GM19351 (cell line): ENCODE measurements around the gene COPS8.

Source experiments
- ATAC-seq: cut with Tn5 transposase; IDR thresholded peaks from one replicate; pipeline ENCODE4 v1.9.1; 2021; ENCODE audit warnings: mild to moderate bottlenecking, moderate library complexity; ENCODE audit not compliant: unreplicated experiment

COPS8 gene

DNA sequence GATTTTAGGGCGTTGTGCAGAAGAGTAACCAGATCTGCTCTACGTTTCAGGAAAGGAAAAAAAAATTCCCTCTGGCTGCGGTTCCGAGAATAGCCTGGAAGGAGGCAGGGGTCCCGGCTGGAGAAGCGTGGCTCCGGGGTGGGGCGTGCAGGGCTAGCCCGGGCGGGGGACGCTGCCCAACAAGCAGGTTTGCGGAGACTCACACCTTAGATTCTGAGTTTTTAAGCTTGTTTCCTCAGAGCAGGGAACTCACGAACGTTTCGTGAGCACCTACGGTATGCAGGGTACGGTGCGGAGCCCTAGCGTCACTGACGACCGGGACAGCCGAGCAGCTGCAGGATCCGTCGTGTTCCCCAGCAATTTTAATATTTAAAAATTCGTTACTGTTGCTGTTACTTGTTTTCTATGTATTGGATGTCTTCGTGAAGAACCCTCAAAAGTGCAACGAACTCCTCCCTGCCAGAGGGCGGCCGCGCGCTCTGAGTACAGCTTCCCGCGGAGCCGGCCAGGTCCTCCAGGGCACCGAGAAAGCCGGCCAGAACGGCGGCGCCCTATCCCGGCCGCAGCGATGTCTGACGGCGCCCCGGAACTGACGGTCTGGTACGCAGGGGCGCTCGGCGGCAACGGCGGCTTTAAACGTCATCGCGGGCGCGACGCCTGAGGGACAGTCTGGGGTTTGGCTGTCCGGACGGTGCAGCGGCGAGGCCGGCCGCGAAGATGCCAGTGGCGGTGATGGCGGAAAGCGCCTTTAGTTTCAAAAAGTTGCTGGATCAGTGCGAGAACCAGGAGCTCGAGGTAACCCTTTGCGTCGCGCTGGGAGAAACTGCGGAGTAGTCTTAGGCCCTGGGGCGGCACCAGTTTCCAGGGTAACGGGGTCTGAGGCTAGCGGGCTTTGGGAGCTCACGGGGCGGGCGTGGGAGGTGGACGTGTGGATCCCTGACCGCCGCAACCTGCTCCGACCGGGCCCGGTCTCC, at the start of gene COPS8:
TSS of gene COPS8 (plus strand) at position 642 of the 974 bp plus-strand sequence. CDS start at position 718, 76 bp downstream.
- peak; percentile 97 for ATAC-seq

DNA sequence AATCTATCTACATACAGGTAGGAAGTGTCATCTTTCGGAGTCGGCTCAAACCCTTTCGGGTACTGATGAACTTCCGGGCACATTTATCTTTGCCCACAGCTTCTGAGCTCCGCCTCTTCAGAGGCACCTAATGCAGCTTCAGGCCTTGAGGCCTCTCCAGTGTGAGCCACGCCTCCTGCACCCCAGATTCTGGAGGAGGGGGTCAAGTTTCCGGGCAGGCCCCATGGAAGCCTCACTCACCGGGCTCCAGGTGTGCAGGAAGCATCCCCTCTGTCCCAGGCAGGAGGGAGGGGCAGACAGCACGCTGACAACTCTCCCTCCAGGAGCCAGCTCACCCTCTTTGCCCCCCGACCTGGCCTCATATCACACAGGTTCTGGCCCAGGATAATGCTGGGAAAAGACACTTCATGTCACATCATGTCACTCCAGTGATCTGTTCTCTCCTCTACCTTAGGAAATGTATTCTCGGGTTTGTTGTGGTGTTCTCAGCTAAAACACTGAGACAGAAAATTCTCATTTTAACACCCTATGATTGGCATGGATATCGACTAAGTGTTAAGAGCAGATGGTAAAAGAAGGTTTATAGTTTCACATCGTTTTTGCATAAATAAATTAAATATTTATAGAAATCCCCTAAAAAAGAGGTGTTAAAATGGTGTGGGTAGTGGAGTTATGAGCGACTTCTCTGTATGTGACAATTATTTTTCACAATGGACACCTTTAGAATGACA, 46.2 kb upstream of the COPS8 start:
- no peak for ATAC-seq

DNA sequence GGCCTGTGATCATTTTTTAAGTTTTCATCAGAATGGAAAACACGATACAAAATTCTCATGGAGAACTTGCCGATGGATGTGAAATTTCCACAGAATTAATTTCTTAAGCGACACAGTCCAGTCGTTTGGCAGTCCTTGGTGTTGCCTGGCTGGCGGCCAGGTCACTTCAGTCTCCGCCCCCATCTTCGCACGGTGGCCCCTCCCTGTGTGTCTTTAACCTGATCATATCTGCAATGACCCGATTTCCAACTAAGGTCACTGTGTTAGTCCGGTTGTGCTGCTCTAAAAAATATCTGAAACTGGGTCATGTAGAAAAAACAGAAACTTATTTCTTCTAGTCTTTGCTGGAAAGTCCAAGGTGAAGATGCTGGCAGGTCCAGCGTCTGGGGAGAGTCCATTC, 44.5 kb upstream of the COPS8 start:
- no peak for ATAC-seq

DNA sequence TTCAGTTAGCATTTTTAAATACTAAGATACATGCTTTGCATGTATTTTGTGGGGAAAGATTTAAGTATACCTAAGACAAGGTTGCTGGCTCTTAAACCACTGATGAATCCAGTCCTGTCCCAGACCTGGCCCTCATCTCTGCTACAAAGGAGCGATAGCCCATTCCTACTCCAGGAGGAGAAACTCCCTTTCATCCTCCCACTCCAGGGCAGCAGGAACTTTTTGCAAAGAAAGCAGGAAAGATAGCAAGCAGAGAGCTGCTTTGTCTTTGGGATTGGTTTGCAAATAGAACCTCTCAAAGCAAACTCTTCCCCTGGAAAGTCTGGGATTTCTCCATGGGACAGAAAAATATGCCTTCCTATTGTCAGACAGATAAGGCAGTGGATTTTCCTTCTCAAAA, 43.6 kb upstream of the COPS8 start:
- no peak for ATAC-seq

DNA sequence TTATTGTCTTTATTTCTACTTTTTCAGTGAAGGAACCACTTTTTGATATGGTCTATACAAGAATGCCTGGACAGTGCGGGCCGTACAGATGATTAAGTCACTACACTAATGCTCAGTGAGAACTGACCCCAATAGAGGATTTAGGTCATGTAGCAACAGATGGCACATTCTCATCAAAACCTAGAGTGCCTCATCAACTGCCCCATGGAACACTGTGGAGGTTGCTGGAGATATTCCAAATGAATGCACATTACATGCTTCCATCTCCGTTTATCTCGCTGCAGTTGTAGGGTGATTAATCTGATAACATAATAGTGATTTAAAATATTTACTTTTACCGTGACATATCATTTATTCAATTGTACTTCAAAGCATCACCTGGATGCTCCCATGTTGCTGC, 41.8 kb upstream of the COPS8 start:
- no peak for ATAC-seq

DNA sequence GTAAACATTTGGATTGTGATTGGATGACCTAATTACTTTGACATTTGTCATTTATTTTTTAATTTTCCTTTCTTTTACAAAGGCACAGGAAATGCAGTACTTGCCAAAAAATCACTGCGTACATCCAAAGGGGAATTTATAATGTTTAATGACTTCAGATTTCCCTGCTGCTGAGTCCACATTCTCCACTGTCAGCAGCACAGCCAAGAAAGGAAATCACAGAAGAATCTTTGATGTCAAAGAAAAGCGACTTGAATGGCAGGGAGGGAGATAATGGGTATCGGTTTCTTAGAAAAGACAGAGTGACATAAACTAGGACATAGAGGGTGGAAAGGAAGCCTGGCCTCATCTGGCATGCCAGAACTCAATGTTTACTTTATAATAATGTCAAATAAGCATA, 41.4 kb upstream of the COPS8 start:
- no peak for ATAC-seq

DNA sequence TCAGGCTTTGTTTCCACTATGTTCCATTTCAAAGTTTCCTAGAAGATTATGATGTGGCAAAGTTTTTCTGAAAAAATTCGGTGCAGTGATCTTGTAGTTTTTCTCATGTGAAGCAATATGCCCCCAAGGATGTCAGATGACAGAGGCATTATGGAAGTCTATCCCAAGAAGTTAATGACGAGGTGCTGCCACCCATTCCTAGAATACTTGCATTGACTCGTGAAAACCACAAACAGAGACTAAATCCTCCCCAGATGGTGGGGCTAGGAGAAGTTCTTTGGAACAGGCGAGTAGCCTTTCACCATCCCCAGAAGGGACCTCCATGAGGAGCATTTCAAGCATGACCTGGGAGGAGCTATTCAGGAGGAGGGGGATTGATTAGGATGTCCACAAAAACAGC, 40.2 kb upstream of the COPS8 start:
- ATAC-seq = no peak

DNA sequence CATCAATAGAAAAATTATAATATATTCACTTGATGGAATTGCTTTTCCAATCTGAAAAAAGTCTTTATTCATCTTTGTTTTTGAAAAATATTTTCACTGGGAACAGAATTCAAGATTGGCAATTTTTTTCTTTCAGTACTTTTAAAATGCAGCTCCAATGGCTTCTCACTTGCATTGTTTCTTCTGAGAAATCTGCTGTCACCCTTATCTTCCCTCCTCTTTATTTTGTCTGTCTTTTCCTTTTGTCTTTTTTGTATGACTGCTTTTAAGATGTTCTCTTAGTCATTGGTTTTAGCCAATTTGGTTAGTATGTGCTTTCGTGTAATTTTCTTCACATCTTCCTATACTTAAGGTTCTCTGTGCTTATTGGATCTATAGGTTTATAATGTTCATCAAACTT, 37.1 kb upstream of the COPS8 start:
- no peak for ATAC-seq

DNA sequence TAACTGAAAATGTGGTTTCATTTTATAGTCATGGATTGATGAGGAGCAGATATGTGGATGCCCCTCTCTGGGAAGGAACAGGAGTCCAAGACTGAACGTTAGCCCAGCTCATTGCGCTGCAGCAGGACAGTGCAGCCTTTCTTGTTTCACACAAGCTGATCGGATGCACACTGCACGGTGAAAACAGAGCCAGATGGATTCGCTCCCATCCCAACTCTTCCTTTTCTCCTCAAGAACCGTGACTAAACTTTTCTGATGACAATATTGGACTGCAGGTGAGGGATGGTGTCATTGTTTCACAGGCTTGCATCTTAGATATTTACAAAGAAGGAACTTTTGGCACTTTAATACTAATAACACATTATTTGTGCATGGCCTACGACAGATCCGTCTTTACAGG, 33.8 kb upstream of the COPS8 start:
- ATAC-seq = no peak

DNA sequence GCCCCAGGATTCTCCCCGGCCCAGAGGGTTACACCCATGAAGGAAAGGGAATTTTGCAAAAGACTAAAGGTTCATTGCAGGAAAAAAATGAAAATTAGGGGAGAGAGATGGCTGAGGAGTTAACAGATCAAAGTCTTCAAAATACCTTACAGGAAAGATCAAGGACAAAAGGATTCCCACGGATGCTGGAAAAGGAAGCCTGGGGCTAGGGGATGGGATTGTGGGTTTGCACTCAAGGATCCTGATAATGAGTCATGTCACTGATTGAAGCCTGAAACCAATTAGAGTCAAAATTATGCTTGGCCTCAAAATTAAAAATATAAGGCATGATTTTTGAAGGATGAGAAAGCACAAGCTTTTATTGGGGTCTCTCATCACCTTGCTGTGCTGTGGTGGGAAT, 32.6 kb upstream of the COPS8 start:
- ATAC-seq = no peak

DNA sequence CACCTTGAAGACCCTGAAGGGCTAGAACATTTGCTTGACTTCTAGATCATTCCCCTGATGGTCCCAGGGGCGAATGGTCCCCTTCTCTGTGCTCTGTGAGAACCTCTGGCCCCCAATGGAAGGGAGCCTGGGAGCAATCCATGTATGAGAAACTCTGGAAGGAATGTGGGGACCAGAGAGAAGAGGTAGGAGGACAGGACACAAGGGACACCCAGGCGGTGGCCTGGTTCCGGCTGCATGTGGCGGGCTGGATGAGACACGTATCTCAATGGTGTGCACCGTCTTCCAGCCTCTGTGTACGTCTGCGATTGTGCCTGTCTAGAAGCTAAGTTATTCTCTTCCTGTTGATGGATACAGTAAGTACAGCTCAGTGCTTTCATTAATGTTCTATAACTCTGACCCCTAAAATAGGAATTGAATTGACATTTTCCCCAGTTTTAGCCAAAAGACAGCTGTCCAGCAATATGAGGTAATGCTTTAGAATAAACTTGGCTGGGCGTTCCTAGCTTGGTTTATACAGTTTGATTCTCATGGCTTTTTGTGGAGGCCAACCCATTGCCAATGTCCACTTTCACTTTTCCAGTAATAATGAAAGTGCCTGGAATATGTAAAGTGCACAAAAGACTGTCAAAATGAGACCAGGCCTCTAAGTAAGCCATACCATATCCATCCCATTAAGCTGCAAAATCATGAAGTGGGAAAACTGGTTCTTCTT, 30.1 kb upstream of the COPS8 start:
- no peak for ATAC-seq

DNA sequence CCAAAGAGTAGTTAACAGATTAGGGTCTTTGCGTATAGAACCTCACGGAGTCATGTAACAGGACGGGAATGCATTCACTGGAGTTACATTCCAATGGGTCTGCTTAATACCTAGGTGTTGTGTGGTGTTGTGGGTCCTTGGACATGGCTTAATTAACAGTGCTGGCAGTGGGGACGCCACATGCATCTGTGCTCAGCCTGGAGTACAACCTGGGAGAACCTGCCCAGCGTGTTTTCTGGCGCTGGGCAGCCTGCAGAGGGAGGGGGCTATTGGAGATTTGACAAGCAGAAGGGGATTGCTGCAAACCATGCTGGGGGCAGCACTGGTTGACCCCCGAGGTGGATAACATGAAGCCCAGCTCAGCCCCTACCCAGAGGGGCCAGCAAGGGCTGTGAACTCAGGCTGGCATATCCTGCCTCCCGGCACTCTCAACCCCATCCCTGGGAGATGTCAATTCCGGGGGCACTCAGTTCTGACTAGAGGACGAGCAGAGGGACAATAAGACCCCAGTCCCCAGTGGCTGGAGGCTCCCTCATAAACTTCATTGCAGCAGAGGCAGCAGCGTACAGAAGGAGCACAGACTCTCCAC, 29.3 kb upstream of the COPS8 start:
- no peak for ATAC-seq

DNA sequence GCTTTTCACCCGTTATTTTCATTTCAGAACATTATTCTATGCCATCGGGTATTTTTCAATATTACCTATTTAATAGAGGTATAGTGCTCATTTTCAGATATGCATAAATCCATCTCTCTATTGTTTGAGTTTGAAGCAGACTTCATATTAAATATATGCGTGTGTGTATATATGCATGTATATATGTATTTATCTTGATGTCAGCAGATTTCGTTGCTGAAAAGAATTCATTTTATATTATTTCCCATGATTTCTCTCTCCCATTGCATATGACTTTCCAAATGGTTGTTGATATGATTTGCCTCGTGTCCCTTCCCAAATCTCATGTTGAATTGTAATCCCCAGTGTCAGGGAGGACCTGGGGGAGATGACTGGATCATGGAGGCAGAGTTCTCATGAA, 28.6 kb upstream of the COPS8 start:
- no peak for ATAC-seq

DNA sequence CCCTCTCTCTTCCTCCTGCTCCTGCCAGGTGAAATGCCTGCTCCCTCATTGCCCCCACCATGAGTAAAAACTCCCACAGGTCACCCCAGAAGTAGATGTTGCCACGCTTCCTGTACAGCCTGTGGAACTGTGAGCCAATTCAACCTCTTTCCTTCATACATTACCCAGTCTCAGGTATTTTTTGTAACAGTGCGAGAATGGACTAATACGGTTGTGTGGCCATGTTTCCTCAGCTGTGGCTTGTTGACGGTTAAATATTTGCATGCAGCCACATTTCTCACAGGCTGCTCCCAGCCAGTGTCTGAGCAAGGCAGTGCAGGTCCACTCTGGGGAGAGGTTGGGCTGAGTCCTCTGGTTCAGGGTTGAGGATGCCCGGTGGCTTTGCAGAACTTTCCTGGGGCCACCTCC, 27.8 kb upstream of the COPS8 start:
- peak; percentile 79 for ATAC-seq

DNA sequence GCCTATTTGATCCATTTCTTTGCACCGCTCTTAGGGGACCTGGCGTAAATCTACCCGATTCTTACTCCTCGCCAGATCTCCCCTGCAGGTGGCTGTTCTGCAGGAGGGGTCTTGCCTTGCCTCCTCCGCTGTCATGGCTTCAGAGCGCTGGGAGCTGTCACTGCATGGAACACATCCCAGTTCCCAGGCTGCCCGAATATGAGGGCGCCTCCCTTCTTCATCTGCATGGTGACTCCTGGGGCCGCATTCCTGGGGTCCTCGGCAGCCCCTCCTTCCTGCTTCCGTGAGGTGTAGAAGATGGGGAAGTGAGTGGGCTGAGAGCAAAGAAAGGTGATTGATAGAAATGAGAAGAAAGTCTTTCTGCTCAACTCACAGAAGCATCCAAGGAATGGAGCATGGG, 27.3 kb upstream of the COPS8 start:
- no peak for ATAC-seq

DNA sequence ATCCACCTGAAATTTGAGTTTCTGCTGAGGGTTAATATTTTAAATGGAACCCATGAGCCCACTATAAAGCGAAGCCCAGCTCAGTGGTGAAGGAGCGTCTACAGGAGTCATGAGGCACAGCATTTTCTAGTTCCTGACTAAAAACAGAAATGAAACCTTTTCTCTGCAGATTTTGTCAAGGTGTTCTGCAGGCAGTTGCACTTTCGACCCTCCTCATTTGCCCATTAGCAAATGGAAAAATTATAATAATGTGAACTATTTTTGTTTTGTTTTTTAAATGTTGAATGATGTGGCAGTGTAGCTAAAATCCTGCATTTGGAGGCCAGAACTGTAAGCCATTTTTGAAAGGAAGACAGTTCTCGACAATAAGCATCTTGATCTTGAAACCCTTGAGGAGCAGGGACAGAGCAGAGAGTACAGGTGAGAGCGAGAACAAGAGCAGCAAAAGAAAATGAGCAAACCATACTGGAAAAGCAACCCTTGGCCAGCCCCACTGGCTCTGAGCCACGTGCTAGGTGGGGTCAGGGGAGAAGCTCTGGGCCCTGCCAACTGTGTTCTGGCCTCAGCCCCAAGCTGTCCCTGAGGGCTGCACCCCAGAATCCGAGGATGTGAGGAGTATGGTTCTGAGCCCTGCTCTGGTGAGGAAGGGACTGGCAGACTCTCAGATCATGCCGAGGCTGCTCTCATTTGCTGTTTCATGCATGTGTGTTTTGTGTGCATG, 26.4 kb upstream of the COPS8 start:
- ATAC-seq = peak; percentile 69

DNA sequence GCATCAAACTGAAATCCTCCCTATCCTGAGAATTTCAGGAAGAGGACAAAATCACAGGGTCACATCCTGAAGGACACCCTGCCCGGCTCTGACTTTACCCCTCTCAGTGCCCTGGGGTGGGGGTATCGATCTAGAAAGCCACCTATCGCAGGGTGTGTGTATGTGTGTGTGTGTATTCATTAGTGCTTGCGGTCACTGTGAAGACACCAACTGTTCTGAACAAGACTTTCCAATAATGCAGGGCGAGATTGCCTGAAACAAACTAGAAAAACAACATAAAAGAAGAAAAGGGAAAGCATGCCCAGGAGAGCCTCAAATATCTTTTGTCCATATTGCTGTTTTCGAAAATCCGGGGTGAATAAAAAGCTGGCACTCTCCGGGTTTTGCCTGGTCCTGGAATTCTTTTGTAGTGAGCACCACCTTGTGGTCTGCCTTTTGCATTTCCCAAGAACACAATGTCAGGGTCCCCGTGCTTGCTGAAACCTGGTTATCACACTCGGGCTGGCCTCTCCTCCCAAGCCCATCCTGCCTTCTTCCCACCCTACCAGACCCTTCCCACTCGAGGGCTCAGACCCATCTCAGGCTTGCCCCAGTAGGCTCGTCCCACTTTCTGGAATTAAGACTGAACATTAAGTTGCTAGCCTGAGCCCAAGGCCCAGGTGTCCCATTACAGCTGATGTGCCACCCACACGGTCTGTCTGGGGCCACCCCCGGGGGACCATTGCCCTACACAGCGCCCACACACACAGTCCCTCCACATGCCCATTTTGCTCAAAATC, 25.0 kb upstream of the COPS8 start:
- ATAC-seq = no peak

DNA sequence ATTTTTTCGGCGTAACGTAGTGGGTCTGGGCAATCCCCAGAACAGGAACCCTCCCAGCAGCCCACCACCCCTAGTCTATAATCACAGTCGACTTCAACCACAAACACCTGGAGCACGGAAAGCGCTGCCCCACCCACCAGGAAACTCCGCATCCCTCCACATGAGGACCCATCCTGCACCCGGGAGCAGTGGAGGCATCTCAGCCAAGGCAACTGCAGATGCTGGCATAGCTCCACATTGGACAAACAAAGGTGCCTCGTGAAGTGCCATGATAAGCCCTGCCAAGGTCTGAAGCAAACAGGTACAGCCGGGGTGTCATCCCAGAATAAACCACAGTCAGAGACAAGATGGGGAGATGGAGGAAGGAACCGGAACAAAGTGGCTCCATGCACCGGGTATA, 24.3 kb upstream of the COPS8 start:
- ATAC-seq = no peak

DNA sequence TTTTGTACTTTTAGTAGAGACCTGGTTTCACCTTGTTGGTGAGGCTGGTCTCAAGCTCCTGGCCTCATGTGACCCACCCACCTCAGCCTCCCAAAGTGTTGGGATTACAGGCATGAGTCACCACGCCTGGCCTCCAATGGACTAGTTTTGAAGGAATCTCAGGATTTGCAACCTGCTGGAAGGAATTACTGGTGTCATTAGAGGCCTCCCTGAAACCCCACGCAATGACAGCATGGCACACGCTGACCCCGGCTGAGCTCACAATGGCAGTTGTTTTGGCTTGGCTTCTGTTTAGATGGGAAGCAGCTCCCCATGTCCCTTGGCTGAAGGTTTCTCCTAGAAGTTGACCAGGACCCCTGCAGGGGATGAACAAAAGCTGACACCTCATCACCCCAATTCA, 23.1 kb upstream of the COPS8 start:
- ATAC-seq = no peak
